Measurements from ENCODE around the gene PPP1R9A.
"Not testable (repeated sequence)": the region's sequence is repeated elsewhere in the genome, so short reads cannot be mapped to it uniquely, and the experiment has no call there.

PPP1R9A gene

DNA sequence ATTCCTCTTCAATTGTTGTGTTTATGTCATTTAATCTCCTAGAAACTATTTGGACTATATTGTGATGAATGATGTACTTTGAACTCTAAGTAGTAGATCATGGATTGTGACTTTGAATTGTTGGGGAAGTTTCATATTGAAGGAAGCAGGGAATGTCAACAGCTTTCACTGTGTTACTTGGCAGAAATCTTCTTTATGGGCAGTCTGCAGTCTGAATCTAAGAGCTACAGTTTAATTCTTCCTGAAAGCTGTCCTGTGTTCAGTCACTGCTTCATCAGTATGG is 91.6 kb downstream of the PPP1R9A start:
- no peak for DNase-seq
- in situ Hi-C loops (cut with HindIII; ENCODE audit: low pct_ligation_motif_present, low sequenced_read_pairs) = no loop called here
- Histone ChIP-seq H3K36me3 (replicated peaks) (no peaks in the 10 kb centered on the region), H3K4me3 (ENCODE audit: low read depth, low read length) (no peak overlapping the region), H3K27me3 (replicated peaks) (no peaks in the 10 kb centered on the region), H3K27ac (no peak overlapping the region)
- TF ChIP-seq, protein P1, sequence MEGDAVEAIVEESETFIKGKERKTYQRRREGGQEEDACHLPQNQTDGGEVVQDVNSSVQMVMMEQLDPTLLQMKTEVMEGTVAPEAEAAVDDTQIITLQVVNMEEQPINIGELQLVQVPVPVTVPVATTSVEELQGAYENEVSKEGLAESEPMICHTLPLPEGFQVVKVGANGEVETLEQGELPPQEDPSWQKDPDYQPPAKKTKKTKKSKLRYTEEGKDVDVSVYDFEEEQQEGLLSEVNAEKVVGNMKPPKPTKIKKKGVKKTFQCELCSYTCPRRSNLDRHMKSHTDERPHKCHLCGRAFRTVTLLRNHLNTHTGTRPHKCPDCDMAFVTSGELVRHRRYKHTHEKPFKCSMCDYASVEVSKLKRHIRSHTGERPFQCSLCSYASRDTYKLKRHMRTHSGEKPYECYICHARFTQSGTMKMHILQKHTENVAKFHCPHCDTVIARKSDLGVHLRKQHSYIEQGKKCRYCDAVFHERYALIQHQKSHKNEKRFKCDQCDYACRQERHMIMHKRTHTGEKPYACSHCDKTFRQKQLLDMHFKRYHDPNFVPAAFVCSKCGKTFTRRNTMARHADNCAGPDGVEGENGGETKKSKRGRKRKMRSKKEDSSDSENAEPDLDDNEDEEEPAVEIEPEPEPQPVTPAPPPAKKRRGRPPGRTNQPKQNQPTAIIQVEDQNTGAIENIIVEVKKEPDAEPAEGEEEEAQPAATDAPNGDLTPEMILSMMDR (IDR thresholded peaks at IDR 0.05; ENCODE audit: low read depth, low read length, missing control alignments) = no peak

DNA sequence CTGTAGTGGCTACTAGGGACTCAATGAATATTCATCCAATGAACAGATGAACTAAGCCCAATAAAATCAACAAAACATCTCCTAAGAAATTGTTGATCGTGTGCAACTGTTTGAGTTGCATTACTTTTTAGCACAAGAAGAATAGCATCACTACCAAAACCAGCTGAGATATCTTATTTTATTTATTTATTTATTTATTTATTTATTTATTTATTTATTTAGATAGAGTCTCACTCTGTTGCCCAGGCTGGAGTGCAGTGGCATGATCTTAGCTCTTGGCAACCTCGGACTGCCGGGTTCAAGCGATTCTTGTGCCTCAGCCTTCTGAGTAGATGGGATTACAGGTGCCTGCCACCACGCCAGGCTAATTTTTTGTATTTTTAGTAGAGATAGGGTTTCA is 92.2 kb downstream of the PPP1R9A start:
- DNase-seq; H3K27ac ChIP-seq; in situ Hi-C loops (cut with HindIII; ENCODE audit: low pct_ligation_motif_present, low sequenced_read_pairs); H3K36me3 ChIP-seq (replicated peaks); H3K27me3 ChIP-seq (replicated peaks); H3K4me3 ChIP-seq (ENCODE audit: low read depth, low read length): not testable (repeated sequence)

DNA sequence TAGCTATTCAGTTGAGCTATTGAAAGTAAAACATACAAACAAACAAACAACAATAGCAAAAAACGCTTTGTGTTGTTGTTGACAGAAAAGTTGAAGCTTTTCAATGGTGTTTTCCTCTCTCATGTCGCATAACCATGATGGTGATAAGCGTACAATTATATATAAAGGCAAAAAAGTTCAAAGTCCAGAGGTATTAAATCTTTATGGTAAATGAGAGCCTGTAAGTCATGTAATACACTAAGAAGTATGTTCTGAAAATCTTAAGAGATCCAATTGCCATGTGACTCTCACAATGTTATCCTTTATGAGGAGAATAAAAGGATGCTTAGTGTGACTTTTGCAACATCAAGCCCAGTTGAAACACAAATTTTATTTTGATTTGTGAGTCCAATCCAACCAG is 93.9 kb downstream of the PPP1R9A start:
- Histone ChIP-seq H3K27ac (no peak overlapping the region), H3K36me3 (replicated peaks) (no peaks in the 10 kb centered on the region), H3K27me3 (replicated peaks) (no peaks in the 10 kb centered on the region), H3K4me3 (ENCODE audit: low read depth, low read length) (no peak overlapping the region)
- TF ChIP-seq, protein P1 (IDR thresholded peaks at IDR 0.05; ENCODE audit: low read depth, low read length, missing control alignments) = no peak
- no peak for DNase-seq
- in situ Hi-C loops (cut with HindIII; ENCODE audit: low pct_ligation_motif_present, low sequenced_read_pairs) = no loop called here

DNA sequence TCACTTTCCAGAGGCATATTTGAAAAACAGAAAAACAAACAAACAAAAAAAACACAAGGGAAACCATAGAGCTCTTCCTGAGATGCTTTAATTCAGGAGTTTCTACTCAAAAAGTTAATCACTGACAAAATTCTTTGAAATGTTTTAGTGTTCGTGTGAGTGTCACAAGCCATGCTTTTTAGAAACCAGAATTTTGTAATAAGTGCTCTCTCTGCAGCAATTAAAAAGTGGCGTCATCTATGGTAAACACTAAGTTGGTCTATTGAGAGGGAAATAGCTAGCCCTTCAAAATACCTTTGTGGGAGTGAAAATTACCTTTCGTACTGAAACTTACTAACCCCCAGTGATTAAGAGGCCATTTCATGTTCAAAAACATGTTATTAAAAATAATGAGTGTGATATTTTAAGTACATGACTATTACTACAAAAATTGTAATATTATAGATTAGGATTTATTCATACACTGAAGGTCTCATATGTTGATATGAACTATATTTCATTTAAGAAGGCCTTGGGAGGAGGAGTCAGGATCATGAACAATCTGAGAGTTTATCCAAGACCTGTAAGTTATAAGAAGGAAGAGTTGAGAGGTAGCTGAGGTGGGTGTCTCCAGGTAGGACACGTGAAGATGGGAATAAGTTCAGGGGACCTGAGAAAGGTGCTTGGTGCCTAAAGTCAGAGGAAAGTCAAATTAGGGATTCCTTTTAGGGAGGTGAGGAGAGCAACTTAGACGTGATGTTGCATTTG is 94.6 kb downstream of the PPP1R9A start:
- Histone ChIP-seq H3K4me3 (ENCODE audit: low read depth, low read length) (no peak overlapping the region), H3K27me3 (replicated peaks) (no peaks in the 10 kb centered on the region), H3K27ac (no peak overlapping the region), H3K36me3 (replicated peaks) (no peaks in the 10 kb centered on the region)
- in situ Hi-C loops (cut with HindIII; ENCODE audit: low pct_ligation_motif_present, low sequenced_read_pairs) = no loop called here
- TF ChIP-seq, protein P1 (IDR thresholded peaks at IDR 0.05; ENCODE audit: low read depth, low read length, missing control alignments) = no peak
- DNase-seq = no peak

DNA sequence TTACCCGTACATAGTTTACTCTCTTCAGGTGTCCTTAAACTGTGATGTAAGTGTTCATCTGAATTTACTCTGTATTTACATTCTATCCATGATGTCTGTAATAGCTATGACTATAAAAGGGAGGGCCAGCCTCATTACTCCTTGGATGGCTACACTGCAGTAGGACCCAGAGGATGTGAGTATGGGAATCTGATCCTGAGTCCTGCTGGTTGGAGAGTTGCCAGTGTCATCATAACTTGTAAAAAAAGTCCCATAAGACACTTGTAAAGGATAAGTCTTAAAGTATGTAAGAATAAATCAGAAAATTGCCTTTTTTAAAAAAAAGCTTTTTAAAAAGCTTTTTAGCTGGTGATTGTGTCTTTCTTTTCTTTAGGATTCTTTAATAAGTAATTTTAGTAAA is 95.4 kb downstream of the PPP1R9A start:
- H3K36me3 ChIP-seq (replicated peaks) = no peaks in the 10 kb centered on the region
- DNase-seq = no peak
- H3K4me3 ChIP-seq (ENCODE audit: low read depth, low read length) = no peak overlapping the region
- TF ChIP-seq, protein P1 (IDR thresholded peaks at IDR 0.05; ENCODE audit: low read depth, low read length, missing control alignments) = no peak
- in situ Hi-C loops (cut with HindIII; ENCODE audit: low pct_ligation_motif_present, low sequenced_read_pairs) = no loop called here
- H3K27ac ChIP-seq = no peak overlapping the region
- H3K27me3 ChIP-seq (replicated peaks) = no peaks in the 10 kb centered on the region

DNA sequence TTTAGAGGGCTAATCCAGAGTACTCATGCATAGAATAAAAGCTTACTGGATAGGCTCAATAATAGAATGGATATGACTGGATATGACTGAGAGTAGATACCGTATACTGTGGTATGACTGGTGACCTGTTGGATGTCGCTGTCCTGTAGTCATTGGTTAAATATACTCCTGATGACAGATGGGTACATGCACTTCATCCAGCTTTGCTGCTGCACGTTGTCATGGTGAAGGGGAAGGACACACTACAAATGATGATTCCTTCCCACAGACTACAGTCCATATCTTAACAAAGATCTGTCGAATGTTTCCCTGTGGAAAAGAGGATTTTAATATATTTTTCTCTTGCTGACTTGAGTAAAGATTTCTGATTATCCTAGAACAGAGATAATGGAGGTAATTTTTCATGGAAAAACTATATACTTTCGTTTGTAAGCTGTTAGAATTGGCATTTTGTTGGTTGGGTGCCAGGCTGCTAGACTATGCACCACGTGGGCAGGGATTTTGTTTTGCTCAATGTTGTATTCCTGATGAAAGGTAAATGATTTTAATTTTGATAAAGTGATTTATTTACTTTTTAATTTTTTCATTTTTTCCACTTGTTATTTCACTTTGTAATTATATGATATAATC is 97.3 kb downstream of the PPP1R9A start:
- Histone ChIP-seq H3K27me3 (replicated peaks) (no peaks in the 10 kb centered on the region), H3K27ac (no peak overlapping the region), H3K36me3 (replicated peaks) (no peaks in the 10 kb centered on the region), H3K4me3 (ENCODE audit: low read depth, low read length) (no peak overlapping the region)
- in situ Hi-C loops (cut with HindIII; ENCODE audit: low pct_ligation_motif_present, low sequenced_read_pairs) = no loop called here
- TF ChIP-seq, protein P1 (IDR thresholded peaks at IDR 0.05; ENCODE audit: low read depth, low read length, missing control alignments) = no peak
- peak; percentile 15 for DNase-seq

All from brain microvascular endothelial cell (primary cell).